ENCODE measurements around the gene ATP2A3. TPM values are rescaled to one million over a fixed set of nuclear protein-coding genes. Genes with fewer than 3 reads are reported as not detected.
A peak's percentile ranks its signal among the peaks of the same experiment; 100 is the strongest.

ATP2A3 gene
- total RNA-seq, 1 experiment from 2014 or later: 13.3 TPM

GRCh38 chr17:3966720-3967363 is 2.6 kb upstream of the ATP2A3 start:
- Mint-ChIP-seq H3K4me1 (peaks cover 5 to 13% of the 10 kb centered on the region in 2 experiments), H3K4me3 (no peak overlapping the region), H3K27ac (peak overlapping the region in 1 of 3 experiments; percentile 44; a peak in 2 of 7 replicates), H3K27me3 (ENCODE audit: low read depth) (peaks cover 25% of the 10 kb centered on the region), H3K36me3 (ENCODE audit: insufficient read depth in 1 of 3, low read depth in 3 of 3) (no peaks in the 10 kb centered on the region), H3K9me3 (no peaks in the 10 kb centered on the region)
- Histone ChIP-seq H2BK5ac (ENCODE audit: insufficient read length, low read length) (no peak overlapping the region), H4K8ac (replicated peaks; ENCODE audit: insufficient read length, low read depth, low read length) (no peak overlapping the region), H3T11ph (ENCODE audit: low read length) (no peak overlapping the region), H3K9ac (ENCODE audit: extremely low read depth, insufficient read length, low read length) (no peak overlapping the region), H3K4me1 (ENCODE audit: insufficient read depth, low read length) (no peaks in the 10 kb centered on the region), H3K23me2 (ENCODE audit: insufficient read length, low read depth, low read length, poor library complexity, severe bottlenecking) (peaks cover 3% of the 10 kb centered on the region), H3K18ac (ENCODE audit: insufficient read length, low read depth, low read length) (no peak overlapping the region), H4K91ac (ENCODE audit: insufficient read length, low read depth, low read length) (no peak overlapping the region), H2AFZ (ENCODE audit: low read length) (no peak overlapping the region), H2BK20ac (ENCODE audit: low read depth, low read length, poor library complexity, severe bottlenecking) (no peak overlapping the region), H3K14ac (ENCODE audit: insufficient read depth, low read length) (no peak overlapping the region), H3K79me1 (ENCODE audit: insufficient read depth, low read depth, low read length, poor library complexity, severe bottlenecking) (no peaks in the 10 kb centered on the region), H2BK120ac (ENCODE audit: low read depth, low read length, poor library complexity, severe bottlenecking) (no peak overlapping the region), H2AK5ac (ENCODE audit: insufficient read length, low read length) (no peak overlapping the region), H3K27ac (ENCODE audit: insufficient read length, low read depth, low read length) (no peak overlapping the region), H2BK15ac (ENCODE audit: low read depth, low read length) (no peak overlapping the region), H3K23ac (ENCODE audit: insufficient read length, low read depth, low read length) (no peak overlapping the region), H4K5ac (ENCODE audit: insufficient read length, low read depth, low read length) (no peak overlapping the region), H3K79me2 (ENCODE audit: insufficient read depth, low read length) (no peaks in the 10 kb centered on the region), H3K27me3 (ENCODE audit: insufficient read depth, low read length) (no peaks in the 10 kb centered on the region; the same call in 1 of the 2 replicates), H3K4me2 (ENCODE audit: insufficient read depth, insufficient read length, low read length) (no peak overlapping the region), H3K4ac (ENCODE audit: low read depth, low read length) (no peak overlapping the region), H3K9me3 (ENCODE audit: control insufficient read depth, low read depth, low read length) (no peaks in the 10 kb centered on the region), H3K56ac (ENCODE audit: insufficient read length, low read depth, low read length) (no peak overlapping the region), H2BK12ac (ENCODE audit: insufficient read length, low read depth, low read length) (no peak overlapping the region), H4K20me1 (ENCODE audit: control insufficient read depth, insufficient read depth, insufficient read length) (no peaks in the 10 kb centered on the region)
- no CpG with 5 or more reads among the region's 14 CpGs for WGBS (ENCODE audit: extremely low coverage, insufficient read length, low lambda C conversion rate)
- TF ChIP-seq CTCF (conservative IDR thresholded peaks at IDR 0.05): no peak
- DNase-seq: no peak

Data from H9 (cell line).